WERI-Rb-1 (cell line): ENCODE data around the gene CALML6.

Source experiments
- DNase-seq: peaks from one replicate; pipeline ENCODE4 v3.0.0-alpha.2; 2020
- H3K27ac ChIP-seq: fragments of 250-450 bp; sonication (Bioruptor Pico); 2 replicates; pipeline ENCODE4 v1.5.1; 2020; ENCODE audit warnings: mild to moderate bottlenecking, moderate library complexity
- H3K27me3 ChIP-seq: fragments of 250-450 bp; sonication (Bioruptor Pico); 2 replicates; pipeline ENCODE4 v1.5.1; 2021; ENCODE audit warnings: mild to moderate bottlenecking, low read depth, moderate library complexity; ENCODE audit not compliant: insufficient read depth, severe bottlenecking
- H3K36me3 ChIP-seq: fragments of 250-450 bp; sonication (Bioruptor Pico); 2 replicates; pipeline ENCODE4 v1.5.1; 2020; ENCODE audit warnings: mild to moderate bottlenecking, moderate library complexity
- H3K4me3 ChIP-seq: 2 replicates; pipeline ENCODE4 v1.5.1; 2011; ENCODE audit warnings: low read depth, mild to moderate bottlenecking, control low read depth, low read length
- H3K9me3 ChIP-seq: fragments of 250-450 bp; sonication (Bioruptor Pico); 2 replicates; pipeline ENCODE4 v1.5.1; 2021; ENCODE audit warnings: mild to moderate bottlenecking, moderate library complexity; ENCODE audit not compliant: severe bottlenecking
- TF ChIP-seq, protein P1 (sequence below): IDR thresholded peaks from 2 replicates; pipeline ENCODE4 v1.5.1; 2011; ENCODE audit warnings: low read depth, mild to moderate bottlenecking, control low read depth, inconsistent platforms, low read length

Gene CALML6

DNA sequence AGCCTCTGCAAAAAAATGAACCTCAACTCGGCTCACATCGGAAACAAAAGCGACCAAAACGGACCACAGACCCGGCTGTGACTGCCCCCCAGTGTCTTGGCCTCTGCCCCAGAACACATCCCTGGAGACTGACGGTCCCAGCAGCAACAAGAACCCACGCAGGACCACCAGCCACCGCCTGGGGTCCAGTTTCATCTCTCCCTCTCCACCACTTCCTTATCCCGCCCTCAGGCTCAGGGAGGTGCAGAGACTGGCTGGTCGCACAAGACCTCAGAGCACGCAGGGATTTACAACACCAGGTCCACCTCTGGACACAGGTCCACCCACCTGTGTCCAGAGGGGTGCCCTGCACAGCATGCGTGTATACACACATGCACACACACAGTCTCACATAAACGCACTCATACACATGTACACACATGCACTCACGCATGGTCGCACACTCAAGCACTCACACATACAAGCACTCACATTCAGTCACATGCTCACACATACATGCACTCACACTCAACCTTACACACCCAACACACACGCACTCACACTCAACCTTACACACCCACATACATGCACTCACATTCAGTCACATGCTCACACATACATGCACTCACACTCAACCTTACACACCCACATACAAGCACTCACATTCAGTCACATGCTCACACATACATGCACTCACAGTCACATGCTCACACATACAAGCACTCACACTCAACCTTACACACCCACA, 22.7 kb downstream of the CALML6 start:
- TF ChIP-seq, protein P1, sequence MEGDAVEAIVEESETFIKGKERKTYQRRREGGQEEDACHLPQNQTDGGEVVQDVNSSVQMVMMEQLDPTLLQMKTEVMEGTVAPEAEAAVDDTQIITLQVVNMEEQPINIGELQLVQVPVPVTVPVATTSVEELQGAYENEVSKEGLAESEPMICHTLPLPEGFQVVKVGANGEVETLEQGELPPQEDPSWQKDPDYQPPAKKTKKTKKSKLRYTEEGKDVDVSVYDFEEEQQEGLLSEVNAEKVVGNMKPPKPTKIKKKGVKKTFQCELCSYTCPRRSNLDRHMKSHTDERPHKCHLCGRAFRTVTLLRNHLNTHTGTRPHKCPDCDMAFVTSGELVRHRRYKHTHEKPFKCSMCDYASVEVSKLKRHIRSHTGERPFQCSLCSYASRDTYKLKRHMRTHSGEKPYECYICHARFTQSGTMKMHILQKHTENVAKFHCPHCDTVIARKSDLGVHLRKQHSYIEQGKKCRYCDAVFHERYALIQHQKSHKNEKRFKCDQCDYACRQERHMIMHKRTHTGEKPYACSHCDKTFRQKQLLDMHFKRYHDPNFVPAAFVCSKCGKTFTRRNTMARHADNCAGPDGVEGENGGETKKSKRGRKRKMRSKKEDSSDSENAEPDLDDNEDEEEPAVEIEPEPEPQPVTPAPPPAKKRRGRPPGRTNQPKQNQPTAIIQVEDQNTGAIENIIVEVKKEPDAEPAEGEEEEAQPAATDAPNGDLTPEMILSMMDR, result no peak
- no peaks in the 10 kb centered on the region for H3K27me3 ChIP-seq

DNA sequence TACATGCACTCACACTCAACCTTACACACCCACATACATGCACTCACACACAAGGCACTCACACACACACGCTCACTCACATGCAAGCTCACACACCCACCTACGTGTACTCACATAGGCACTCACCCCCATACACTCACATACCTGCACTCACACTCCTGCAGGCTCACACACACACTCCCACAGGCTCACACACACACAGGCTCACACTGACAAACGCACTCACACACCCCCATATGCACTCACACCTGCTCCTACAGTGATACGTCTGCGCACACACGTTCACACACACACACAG, 23.2 kb downstream of the CALML6 start:
- TF ChIP-seq, protein P1, result no peak
- peaks cover 4% of the 10 kb centered on the region for H3K9me3 ChIP-seq
- DNase-seq, result no peak
- H3K27ac ChIP-seq, result no peak overlapping the region
- no peaks in the 10 kb centered on the region for H3K36me3 ChIP-seq
- H3K4me3 ChIP-seq, result no peak overlapping the region
- H3K27me3 ChIP-seq, result no peaks in the 10 kb centered on the region

More for the DNA sequence above, 22.7 kb downstream of the CALML6 start:
- Histone ChIP-seq H3K4me3 (no peak overlapping the region), H3K27ac (no peak overlapping the region), H3K36me3 (no peaks in the 10 kb centered on the region), H3K9me3 (peaks cover 4% of the 10 kb centered on the region)
- DNase-seq, result no peak

DNA sequence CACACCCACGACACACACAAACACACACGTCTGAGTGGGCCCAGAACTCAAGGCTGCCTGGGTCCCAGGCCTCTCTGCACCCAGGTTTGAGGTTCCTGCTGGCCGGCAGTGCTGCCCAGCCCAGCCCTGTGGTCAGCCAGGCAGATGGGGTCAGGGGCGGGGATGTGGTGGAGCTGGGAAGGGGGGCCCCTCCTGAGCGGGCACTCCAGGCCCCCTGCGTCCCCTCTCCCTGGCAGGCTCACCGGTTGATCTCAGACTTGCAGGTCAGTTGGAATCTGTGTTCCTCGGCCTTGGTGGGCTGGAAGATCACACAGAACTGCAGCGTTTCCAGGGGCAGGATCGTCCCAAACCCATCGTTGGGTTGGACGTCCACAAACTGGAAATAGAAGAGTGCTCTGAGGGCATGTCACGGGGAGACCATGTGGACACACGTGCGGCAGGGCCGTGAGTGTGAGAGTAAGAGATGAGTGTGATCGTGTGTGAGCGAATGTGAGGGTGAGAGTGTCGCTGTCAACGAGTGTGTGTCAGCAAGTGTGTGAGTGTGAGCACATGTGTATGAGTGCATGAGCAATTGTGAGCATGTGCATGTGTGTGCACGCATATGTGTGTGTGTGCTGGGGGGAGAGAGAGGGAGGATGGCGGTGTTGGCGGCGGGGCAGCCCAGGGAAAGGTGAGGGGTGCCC, 23.7 kb downstream of the CALML6 start:
- TF ChIP-seq, protein P1, result no peak
- Histone ChIP-seq H3K9me3 (peaks cover 3% of the 10 kb centered on the region), H3K27me3 (no peaks in the 10 kb centered on the region), H3K36me3 (no peaks in the 10 kb centered on the region), H3K4me3 (no peak overlapping the region), H3K27ac (no peak overlapping the region)
- no peak for DNase-seq

DNA sequence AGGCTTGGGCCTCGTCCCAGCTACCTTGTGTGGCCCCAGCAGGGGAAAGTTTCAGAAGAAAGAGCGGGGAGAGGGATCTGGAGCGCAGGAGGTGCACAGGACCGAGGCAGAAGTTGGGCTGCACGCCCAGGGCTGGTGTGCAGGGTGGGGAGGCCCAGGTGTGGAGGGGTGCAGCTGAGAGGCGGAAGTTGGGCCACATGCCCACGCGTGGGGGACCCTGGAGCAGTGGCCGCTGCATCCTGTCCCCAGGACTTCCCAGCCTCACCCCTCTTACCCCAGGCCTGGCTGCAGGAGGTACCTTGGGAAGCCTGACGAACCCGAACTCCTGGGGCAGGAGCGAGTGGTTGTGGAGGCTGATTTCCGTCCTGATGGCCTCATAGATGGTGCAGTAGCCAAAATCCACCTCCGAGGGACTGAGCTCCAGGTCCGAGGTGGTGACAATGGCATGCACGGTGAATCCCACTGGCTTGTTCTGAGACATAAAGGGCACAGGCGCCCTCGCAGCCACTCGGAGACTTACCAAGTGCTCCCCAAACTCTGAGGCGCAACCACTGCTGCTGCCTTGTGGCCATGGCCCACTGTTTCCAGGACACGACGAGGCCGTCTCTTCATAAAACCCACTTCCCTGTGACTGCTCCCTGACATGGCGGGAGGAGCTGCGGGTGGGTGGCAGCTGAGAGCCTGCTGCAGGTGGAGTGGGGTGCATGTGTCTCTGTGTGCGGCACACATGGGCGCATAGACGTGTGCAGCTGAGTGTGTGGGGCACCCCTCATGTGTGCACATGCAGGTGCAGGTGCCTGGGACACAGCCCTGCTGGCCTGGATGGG, 24.4 kb downstream of the CALML6 start:
- TF ChIP-seq, protein P1, result no peak
- no peaks in the 10 kb centered on the region for H3K36me3 ChIP-seq
- H3K27me3 ChIP-seq, result no peaks in the 10 kb centered on the region
- DNase-seq, result no peak
- no peak overlapping the region for H3K27ac ChIP-seq
- no peaks in the 10 kb centered on the region for H3K9me3 ChIP-seq
- H3K4me3 ChIP-seq, result no peak overlapping the region

DNA sequence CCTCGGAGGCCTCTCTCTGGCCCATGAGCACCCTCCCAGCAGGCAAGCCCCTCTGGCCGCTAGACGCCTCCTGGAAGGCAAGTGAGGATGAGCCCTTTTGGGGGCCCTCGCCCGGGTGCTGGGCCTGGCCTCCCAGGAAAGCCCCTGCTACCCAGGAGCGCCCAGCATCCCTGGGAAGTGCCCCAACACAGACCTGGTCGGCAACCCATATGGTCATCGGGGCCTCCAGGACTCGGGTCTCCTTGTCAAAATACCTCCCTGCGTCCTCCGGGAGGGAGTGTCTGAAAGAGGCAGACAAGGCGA, 25.0 kb downstream of the CALML6 start:
- DNase-seq, result no peak
- Histone ChIP-seq H3K4me3 (no peak overlapping the region), H3K27ac (no peak overlapping the region), H3K9me3 (no peaks in the 10 kb centered on the region), H3K27me3 (no peaks in the 10 kb centered on the region), H3K36me3 (no peaks in the 10 kb centered on the region)
- TF ChIP-seq, protein P1, result no peak
